Thyroid gland (tissue), 4 donors: ENCODE data around the gene STUM.

ENCODE experiments used
- POLR2A ChIP-seq, 2 donors: fragments of 450-650 bp; IDR thresholded peaks; one replicate each; pipeline ENCODE4 v1.6.1; 2017; ENCODE audit warnings: antibody characterized with exemption in 2 of 2, mild to moderate bottlenecking in 2 of 2, moderate library complexity in 1 of 2
- TF ChIP-seq, protein P1 (sequence below), 6 experiments: fragments of 200-600 bp in 3 of 6; fragments of 450-650 bp in 3 of 6; sonication (generic) in 3 of 6; IDR thresholded peaks; one replicate each; pipeline ENCODE4 v1.5.1; 2016 to 2019; ENCODE audit warnings: antibody characterized with exemption in 6 of 6, mild to moderate bottlenecking in 2 of 6, inconsistent platforms in 1 of 6, moderate library complexity in 1 of 6

DNA sequence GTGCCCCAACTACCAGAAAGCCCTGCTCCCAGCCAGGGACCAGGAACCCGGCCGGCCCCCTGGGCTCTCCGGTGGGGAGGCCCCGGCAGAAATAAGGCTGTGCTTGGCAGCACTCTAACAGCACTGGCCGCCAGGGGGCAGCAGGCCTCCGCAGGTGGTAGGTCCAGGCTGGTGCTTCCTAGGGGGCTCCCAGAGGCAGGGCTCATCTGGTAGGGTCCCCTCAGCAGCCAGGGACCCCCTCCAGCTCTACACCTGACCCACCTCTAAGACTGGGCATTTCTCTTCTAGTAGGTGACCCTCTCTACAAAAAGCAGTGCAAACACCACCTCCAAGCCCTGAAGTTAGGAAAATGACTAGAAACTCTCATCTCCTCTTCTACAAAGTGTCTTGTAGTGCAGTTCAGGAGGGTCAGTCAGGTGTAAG, 85.6 kb downstream of the STUM start:
- TF ChIP-seq, protein P1, sequence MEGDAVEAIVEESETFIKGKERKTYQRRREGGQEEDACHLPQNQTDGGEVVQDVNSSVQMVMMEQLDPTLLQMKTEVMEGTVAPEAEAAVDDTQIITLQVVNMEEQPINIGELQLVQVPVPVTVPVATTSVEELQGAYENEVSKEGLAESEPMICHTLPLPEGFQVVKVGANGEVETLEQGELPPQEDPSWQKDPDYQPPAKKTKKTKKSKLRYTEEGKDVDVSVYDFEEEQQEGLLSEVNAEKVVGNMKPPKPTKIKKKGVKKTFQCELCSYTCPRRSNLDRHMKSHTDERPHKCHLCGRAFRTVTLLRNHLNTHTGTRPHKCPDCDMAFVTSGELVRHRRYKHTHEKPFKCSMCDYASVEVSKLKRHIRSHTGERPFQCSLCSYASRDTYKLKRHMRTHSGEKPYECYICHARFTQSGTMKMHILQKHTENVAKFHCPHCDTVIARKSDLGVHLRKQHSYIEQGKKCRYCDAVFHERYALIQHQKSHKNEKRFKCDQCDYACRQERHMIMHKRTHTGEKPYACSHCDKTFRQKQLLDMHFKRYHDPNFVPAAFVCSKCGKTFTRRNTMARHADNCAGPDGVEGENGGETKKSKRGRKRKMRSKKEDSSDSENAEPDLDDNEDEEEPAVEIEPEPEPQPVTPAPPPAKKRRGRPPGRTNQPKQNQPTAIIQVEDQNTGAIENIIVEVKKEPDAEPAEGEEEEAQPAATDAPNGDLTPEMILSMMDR (IDR thresholded peaks at IDR 0.05): peak; percentile 80 to 96 (median 92)
- TF ChIP-seq POLR2A (IDR thresholded peaks at IDR 0.05): no peak
